H9 (cell line): ENCODE data around the gene AFDN. TPM values are rescaled to one million over a fixed set of nuclear protein-coding genes. Genes with fewer than 3 reads are reported as not detected.

Experiments
- DNase-seq: peaks from one replicate; pipeline ENCODE4 v3.0.0-alpha.2; 2017
- H2AFZ ChIP-seq: one replicate; pipeline ENCODE4 v1.6.1; 2013; ENCODE audit warnings: mild to moderate bottlenecking, low read length, control low read depth, moderate library complexity
- H2AK5ac ChIP-seq: 2 replicates; pipeline ENCODE4 v1.6.1; 2013; ENCODE audit warnings: low read length, control low read depth, mixed read lengths; ENCODE audit not compliant: insufficient read length
- H2BK120ac ChIP-seq: one replicate; pipeline ENCODE4 v1.6.1; 2013; ENCODE audit warnings: low read depth, mild to moderate bottlenecking, low read length, control low read depth, inconsistent platforms; ENCODE audit not compliant: poor library complexity, severe bottlenecking
- H2BK12ac ChIP-seq: 2 replicates; pipeline ENCODE4 v1.6.1; 2013; ENCODE audit warnings: low read length, control low read depth, mixed read lengths, low read depth; ENCODE audit not compliant: insufficient read length
- H2BK15ac ChIP-seq: 2 replicates; pipeline ENCODE4 v1.6.1; 2013; ENCODE audit warnings: low read depth, low read length, control low read depth
- H2BK20ac ChIP-seq: one replicate; pipeline ENCODE4 v1.6.1; 2013; ENCODE audit warnings: low read depth, mild to moderate bottlenecking, low read length, control low read depth, inconsistent platforms; ENCODE audit not compliant: poor library complexity, severe bottlenecking
- H2BK5ac ChIP-seq: 2 replicates; pipeline ENCODE4 v1.6.1; 2013; ENCODE audit warnings: low read length, control low read depth, mixed read lengths; ENCODE audit not compliant: insufficient read length
- H3K14ac ChIP-seq: 2 replicates; pipeline ENCODE4 v1.6.1; 2013; ENCODE audit warnings: low read length, control low read depth; ENCODE audit not compliant: insufficient read depth
- H3K18ac ChIP-seq: 2 replicates; pipeline ENCODE4 v1.6.1; 2013; ENCODE audit warnings: low read depth, mild to moderate bottlenecking, mixed read lengths, low read length, control low read depth; ENCODE audit not compliant: insufficient read length
- H3K23ac ChIP-seq: 2 replicates; pipeline ENCODE4 v1.6.1; 2013; ENCODE audit warnings: low read length, control low read depth, mixed read lengths, low read depth; ENCODE audit not compliant: insufficient read length
- H3K23me2 ChIP-seq: 2 replicates; pipeline ENCODE4 v1.6.1; 2013; ENCODE audit warnings: low read depth, mild to moderate bottlenecking, mixed read lengths, low read length, control low read depth; ENCODE audit not compliant: insufficient read length, poor library complexity, severe bottlenecking
- H3K27ac ChIP-seq: 2 replicates; pipeline ENCODE4 v1.5.1; 2013; ENCODE audit warnings: low read length, control low read depth, mixed read lengths, low read depth; ENCODE audit not compliant: insufficient read length
- H3K27me3 ChIP-seq: 2 replicates; pipeline ENCODE4 v1.6.1; 2013; ENCODE audit warnings: low read length, control low read depth, inconsistent platforms; ENCODE audit not compliant: insufficient read depth
- H3K4ac ChIP-seq: 2 replicates; pipeline ENCODE4 v1.6.1; 2013; ENCODE audit warnings: low read depth, mild to moderate bottlenecking, control low read depth, inconsistent platforms, low read length, moderate library complexity
- H3K4me1 ChIP-seq: 2 replicates; pipeline ENCODE4 v1.6.1; 2013; ENCODE audit warnings: low read length, control low read depth, inconsistent platforms; ENCODE audit not compliant: insufficient read depth
- H3K4me2 ChIP-seq: 2 replicates; pipeline ENCODE4 v1.6.1; 2013; ENCODE audit warnings: low read length, control low read depth, mixed read lengths; ENCODE audit not compliant: insufficient read length, insufficient read depth
- H3K56ac ChIP-seq: 2 replicates; pipeline ENCODE4 v1.6.1; 2013; ENCODE audit warnings: low read depth, mild to moderate bottlenecking, mixed read lengths, low read length, control low read depth; ENCODE audit not compliant: insufficient read length
- H3K79me1 ChIP-seq: 2 replicates; pipeline ENCODE4 v1.6.1; 2013; ENCODE audit warnings: low read depth, mild to moderate bottlenecking, moderate library complexity, low read length, control low read depth, inconsistent platforms; ENCODE audit not compliant: insufficient read depth, poor library complexity, severe bottlenecking
- H3K79me2 ChIP-seq: 2 replicates; pipeline ENCODE4 v1.6.1; 2013; ENCODE audit warnings: low read length, control low read depth, inconsistent platforms; ENCODE audit not compliant: insufficient read depth
- H3K9ac ChIP-seq: 2 replicates; pipeline ENCODE4 v1.6.1; 2013; ENCODE audit warnings: low read length, control low read depth, mixed read lengths; ENCODE audit not compliant: insufficient read length; ENCODE audit errors: extremely low read depth
- H3K9me3 ChIP-seq: one replicate; pipeline ENCODE4 v1.6.1; 2013; ENCODE audit warnings: low read depth, low read length, inconsistent platforms; ENCODE audit not compliant: control insufficient read depth
- H3T11ph ChIP-seq: one replicate; pipeline ENCODE4 v1.6.1; 2013; ENCODE audit warnings: mild to moderate bottlenecking, low read length, control low read depth, inconsistent platforms
- H4K20me1 ChIP-seq: one replicate; pipeline ENCODE4 v1.6.1; 2013; ENCODE audit not compliant: control insufficient read depth, insufficient read length, insufficient read depth
- H4K5ac ChIP-seq: 2 replicates; pipeline ENCODE4 v1.6.1; 2013; ENCODE audit warnings: low read depth, mild to moderate bottlenecking, mixed read lengths, low read length, control low read depth; ENCODE audit not compliant: insufficient read length
- H4K8ac ChIP-seq: replicated peaks from 2 replicates; pipeline ENCODE4 v1.6.1; 2013; ENCODE audit warnings: low read length, control low read depth, mixed read lengths, low read depth; ENCODE audit not compliant: insufficient read length
- H4K91ac ChIP-seq: 2 replicates; pipeline ENCODE4 v1.6.1; 2013; ENCODE audit warnings: low read depth, mild to moderate bottlenecking, moderate library complexity, mixed read lengths, low read length, control low read depth; ENCODE audit not compliant: insufficient read length
- H3K27ac Mint-ChIP-seq, 3 experiments: 2 replicates in 2 of 3; 3 replicates in 1 of 3; pipeline ENCODE4 v1.8.0; 2020 to 2021; ENCODE audit warnings: mixed read lengths in 3 of 3, mild to moderate bottlenecking in 1 of 3, moderate library complexity in 1 of 3
- H3K27me3 Mint-ChIP-seq: 2 replicates; pipeline ENCODE4 v1.8.0; 2021; ENCODE audit warnings: low read depth, mild to moderate bottlenecking, moderate library complexity, mixed read lengths
- H3K36me3 Mint-ChIP-seq, 3 experiments: 2 replicates in 2 of 3; 3 replicates in 1 of 3; pipeline ENCODE4 v1.8.0; 2020 to 2021; ENCODE audit warnings: low read depth in 3 of 3, mixed read lengths in 3 of 3; ENCODE audit not compliant: insufficient read depth in 1 of 3
- H3K4me1 Mint-ChIP-seq, 2 experiments: 2 replicates each; pipeline ENCODE4 v1.8.0; 2020; ENCODE audit warnings: mixed read lengths in 2 of 2
- H3K4me3 Mint-ChIP-seq, 2 experiments: 2 replicates in 1 of 2; 3 replicates in 1 of 2; pipeline ENCODE4 v1.8.0; 2020 to 2021; ENCODE audit warnings: mild to moderate bottlenecking in 2 of 2, mixed read lengths in 2 of 2, moderate library complexity in 1 of 2
- H3K9me3 Mint-ChIP-seq, 2 experiments: 2 replicates in 1 of 2; 3 replicates in 1 of 2; pipeline ENCODE4 v1.8.0; 2020; ENCODE audit warnings: mild to moderate bottlenecking in 2 of 2, mixed read lengths in 2 of 2, moderate library complexity in 1 of 2
- WGBS: extraction: QIAGEN DNeasy Blood & Tissue Kit; methylation state at CpG from one replicate; pipeline ENCODE4 v1.1.7; 2013; ENCODE audit warnings: missing lambda C conversion rate, low lambda C conversion rate, mixed read lengths; ENCODE audit not compliant: insufficient read length; ENCODE audit errors: extremely low coverage; 5-methylcytosine and 5-hydroxymethylcytosine counted together
- total RNA-seq: library from RNA; stranded (reverse); gene quantifications from 2 replicates; pipeline ENCODE4 v1.2.1, GENCODE V29; 2021
- TF ChIP-seq, protein P1 (sequence below): fragments of 200-600 bp; sonication (generic); conservative IDR thresholded peaks from 3 replicates; pipeline ENCODE4 v1.8.0; 2021; ENCODE audit warnings: antibody characterized with exemption, mild to moderate bottlenecking

AFDN gene
- total RNA-seq, 1 experiment from 2014 or later = 157 TPM

DNA sequence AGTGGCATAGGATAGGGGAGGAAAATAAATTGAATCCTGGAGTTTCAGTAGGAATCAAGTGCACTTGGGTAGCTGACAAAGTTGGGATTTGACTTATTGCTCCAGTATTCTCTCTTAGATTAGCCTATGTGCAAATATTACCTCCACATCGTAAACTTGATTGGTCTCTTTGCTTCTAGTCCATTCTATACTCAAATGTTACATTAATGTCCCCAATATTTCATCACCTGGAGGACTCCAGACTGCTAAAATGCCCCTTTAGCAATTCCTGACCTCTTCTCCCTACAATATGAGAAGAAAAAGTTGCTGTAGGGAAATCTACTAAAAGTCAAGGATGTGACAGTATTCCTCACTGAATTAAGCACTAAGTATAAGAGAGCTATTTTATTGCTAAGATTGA, 16.3 kb downstream of the AFDN start:
- DNase-seq = no peak
- H3K79me2 ChIP-seq = peaks cover 54% of the 10 kb centered on the region

More for the DNA sequence above, 16.3 kb downstream of the AFDN start:
- Histone ChIP-seq H2BK12ac (no peak overlapping the region), H3K56ac (no peak overlapping the region), H4K5ac (no peak overlapping the region), H2BK5ac (no peak overlapping the region), H3T11ph (no peak overlapping the region), H3K27ac (no peak overlapping the region), H3K23ac (no peak overlapping the region), H3K9me3 (no peaks in the 10 kb centered on the region), H3K27me3 (no peaks in the 10 kb centered on the region), H3K4me2 (no peak overlapping the region), H3K9ac (no peak overlapping the region), H4K20me1 (no peaks in the 10 kb centered on the region), H2BK120ac (no peak overlapping the region), H2AK5ac (no peak overlapping the region), H3K4ac (no peak overlapping the region), H4K8ac (no peak overlapping the region), H4K91ac (no peak overlapping the region), H3K4me1 (peaks cover 27% of the 10 kb centered on the region; the same call in 1 of the 2 replicates), H3K18ac (no peak overlapping the region), H2BK15ac (no peak overlapping the region), H3K79me1 (peaks cover 5% of the 10 kb centered on the region), H3K23me2 (no peaks in the 10 kb centered on the region), H2AFZ (no peak overlapping the region), H2BK20ac (no peak overlapping the region), H3K14ac (no peak overlapping the region)
- H3K27me3 Mint-ChIP-seq = no peaks in the 10 kb centered on the region
- peaks cover 35 to 36% of the 10 kb centered on the region in 2 experiments for H3K4me1 Mint-ChIP-seq
- peak overlapping the region in 1 of 3 experiments; percentile 10; a peak in 2 of 7 replicates for H3K27ac Mint-ChIP-seq
- H3K4me3 Mint-ChIP-seq = no peak overlapping the region
- TF ChIP-seq, protein P1, sequence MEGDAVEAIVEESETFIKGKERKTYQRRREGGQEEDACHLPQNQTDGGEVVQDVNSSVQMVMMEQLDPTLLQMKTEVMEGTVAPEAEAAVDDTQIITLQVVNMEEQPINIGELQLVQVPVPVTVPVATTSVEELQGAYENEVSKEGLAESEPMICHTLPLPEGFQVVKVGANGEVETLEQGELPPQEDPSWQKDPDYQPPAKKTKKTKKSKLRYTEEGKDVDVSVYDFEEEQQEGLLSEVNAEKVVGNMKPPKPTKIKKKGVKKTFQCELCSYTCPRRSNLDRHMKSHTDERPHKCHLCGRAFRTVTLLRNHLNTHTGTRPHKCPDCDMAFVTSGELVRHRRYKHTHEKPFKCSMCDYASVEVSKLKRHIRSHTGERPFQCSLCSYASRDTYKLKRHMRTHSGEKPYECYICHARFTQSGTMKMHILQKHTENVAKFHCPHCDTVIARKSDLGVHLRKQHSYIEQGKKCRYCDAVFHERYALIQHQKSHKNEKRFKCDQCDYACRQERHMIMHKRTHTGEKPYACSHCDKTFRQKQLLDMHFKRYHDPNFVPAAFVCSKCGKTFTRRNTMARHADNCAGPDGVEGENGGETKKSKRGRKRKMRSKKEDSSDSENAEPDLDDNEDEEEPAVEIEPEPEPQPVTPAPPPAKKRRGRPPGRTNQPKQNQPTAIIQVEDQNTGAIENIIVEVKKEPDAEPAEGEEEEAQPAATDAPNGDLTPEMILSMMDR = no peak
- no peaks in the 10 kb centered on the region for H3K36me3 Mint-ChIP-seq
- H3K9me3 Mint-ChIP-seq = no peaks in the 10 kb centered on the region; a peak in 1 of 5 replicates
- no CpG with 5 or more reads among the region's 1 CpG for WGBS
